Subcutaneous abdominal adipose tissue (tissue), 5 donors: ENCODE results near the gene CDKN2AIP.
"Not testable (repeated sequence)": the region's sequence is repeated elsewhere in the genome, so short reads cannot be mapped to it uniquely, and the experiment has no call there.

Experiments
- H3K27ac ChIP-seq: one replicate; pipeline ENCODE4 v1.7.0; 2013; ENCODE audit warnings: low read depth, mild to moderate bottlenecking, inconsistent platforms, low read length, moderate library complexity
- H3K27me3 ChIP-seq, 5 donors: one replicate each; pipeline ENCODE4 v1.7.0; 2013; ENCODE audit warnings: low read length in 5 of 5, inconsistent platforms in 1 of 5; ENCODE audit not compliant: control insufficient read depth in 5 of 5, insufficient read depth in 4 of 5
- H3K36me3 ChIP-seq, 5 donors: one replicate each; pipeline ENCODE4 v1.7.0; 2013; ENCODE audit warnings: low read length in 5 of 5; ENCODE audit not compliant: control insufficient read depth in 5 of 5, insufficient read depth in 5 of 5
- H3K4me1 ChIP-seq, 5 donors: one replicate each; pipeline ENCODE4 v1.7.0; 2013; ENCODE audit warnings: low read length in 5 of 5, mild to moderate bottlenecking in 3 of 5, moderate library complexity in 1 of 5; ENCODE audit not compliant: control insufficient read depth in 5 of 5, insufficient read depth in 5 of 5
- H3K4me3 ChIP-seq, 5 donors: one replicate each; pipeline ENCODE4 v1.7.0; 2013; ENCODE audit warnings: low read length in 5 of 5, low read depth in 1 of 5
- H3K9ac ChIP-seq, 5 donors: one replicate each; pipeline ENCODE4 v1.7.0; 2013; ENCODE audit warnings: low read length in 5 of 5, mild to moderate bottlenecking in 4 of 5, moderate library complexity in 3 of 5
- H3K9me3 ChIP-seq, 5 donors: one replicate each; pipeline ENCODE4 v1.7.0; 2013; ENCODE audit warnings: low read length in 5 of 5; ENCODE audit not compliant: control insufficient read depth in 5 of 5
- donor health status: healthy.
- donor health status: healthy.
- donor health status: healthy.
- donor health status: healthy.
- donor health status: healthy.

The CDKN2AIP gene

DNA sequence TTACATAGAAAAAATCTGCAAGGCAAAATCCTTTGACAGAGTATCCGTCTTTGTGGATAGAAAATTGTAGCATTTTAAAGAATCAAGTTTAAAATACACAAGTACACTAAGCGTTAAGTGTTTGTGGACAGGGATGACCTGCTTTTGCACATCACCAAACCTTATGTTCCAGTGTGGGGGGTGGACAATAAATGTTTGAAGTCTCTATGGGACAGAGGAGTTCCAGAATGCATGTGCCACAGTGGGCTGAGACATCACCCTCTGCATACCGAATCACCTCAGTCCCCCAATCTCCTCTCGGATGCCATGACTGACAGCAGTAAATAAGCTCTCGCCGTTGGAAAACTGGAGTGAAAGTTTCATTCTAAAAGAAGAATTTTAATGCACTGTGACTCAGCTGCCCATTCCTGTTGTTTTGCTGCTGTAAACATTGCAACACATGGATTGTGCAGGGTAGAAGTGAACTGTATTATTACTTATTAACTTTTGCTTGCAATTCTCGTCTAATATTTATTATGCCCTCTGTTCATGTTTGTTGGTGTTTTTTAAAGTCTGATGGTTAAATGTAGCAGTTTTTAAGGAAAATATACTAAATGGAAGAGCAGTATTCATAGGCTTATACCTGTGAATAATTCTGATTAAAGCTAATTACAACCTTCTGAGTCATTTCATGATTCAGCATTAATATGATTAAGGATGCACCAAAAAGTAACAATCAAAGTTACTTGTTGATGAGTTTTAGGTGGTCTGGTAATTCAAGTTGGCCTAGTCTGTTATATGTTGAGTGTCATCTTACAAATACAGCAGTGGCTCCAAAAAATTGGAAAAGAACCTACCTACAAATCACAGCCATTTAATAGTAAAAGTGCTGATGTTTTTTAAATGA, 24.0 kb downstream of the CDKN2AIP start:
- no peak overlapping the region for H3K4me3 ChIP-seq
- peaks cover 0 to 9% (median 7%) of the 10 kb centered on the region in 5 donors for H3K4me1 ChIP-seq
- no peak overlapping the region for H3K27ac ChIP-seq
- H3K9ac ChIP-seq = no peak overlapping the region
- peaks cover 0 to 2% (median 0%) of the 10 kb centered on the region in 5 donors for H3K9me3 ChIP-seq
- H3K27me3 ChIP-seq = no peaks in the 10 kb centered on the region
- no peaks in the 10 kb centered on the region for H3K36me3 ChIP-seq

DNA sequence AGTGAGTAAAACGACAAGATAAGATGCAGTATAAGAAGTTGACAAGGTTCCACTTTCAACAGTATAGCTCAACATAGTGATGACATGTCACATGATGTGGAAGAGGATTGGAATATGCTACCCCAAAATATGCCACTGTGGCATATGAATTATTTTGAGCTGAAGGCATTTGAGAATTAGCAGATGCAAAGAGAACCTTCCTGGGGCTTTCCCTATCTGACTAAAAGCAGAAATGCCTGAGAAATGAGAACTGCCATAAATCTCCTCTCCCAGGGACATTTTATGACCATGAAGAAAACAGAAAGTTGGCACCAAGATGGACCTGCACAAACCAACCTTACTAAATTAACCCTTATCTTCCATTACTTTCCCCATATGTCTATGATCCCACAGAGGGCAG, 24.8 kb downstream of the CDKN2AIP start:
- Histone ChIP-seq H3K9ac (no peak overlapping the region), H3K4me1 (peaks cover 0 to 9% (median 7%) of the 10 kb centered on the region in 5 donors), H3K27ac (no peak overlapping the region), H3K36me3 (no peaks in the 10 kb centered on the region), H3K9me3 (peaks cover 0 to under 1% (median 0%) of the 10 kb centered on the region in 5 donors), H3K27me3 (no peaks in the 10 kb centered on the region), H3K4me3 (no peak overlapping the region)

DNA sequence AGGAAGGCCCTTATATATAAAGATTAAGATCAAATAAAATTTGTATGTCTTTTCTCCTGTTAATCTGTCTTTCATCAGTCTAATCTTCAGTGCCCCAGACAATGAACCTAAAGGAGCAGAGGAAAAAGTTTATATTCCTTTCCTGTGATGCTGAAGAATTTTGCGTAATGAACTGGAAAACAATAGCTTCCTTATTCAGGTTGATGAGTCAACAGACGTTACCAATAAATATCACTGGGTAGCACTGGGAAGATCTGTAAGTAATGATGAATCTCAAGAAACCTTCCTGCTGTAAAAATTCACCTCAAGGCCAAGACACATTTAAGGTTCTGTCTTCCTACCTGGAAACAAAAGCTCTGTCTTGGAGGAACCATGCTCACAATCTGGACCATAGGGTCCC, 25.5 kb downstream of the CDKN2AIP start:
- Histone ChIP-seq H3K4me1 (peaks cover 0 to 9% (median 7%) of the 10 kb centered on the region in 5 donors), H3K9ac (no peak overlapping the region), H3K27ac (no peak overlapping the region), H3K4me3 (no peak overlapping the region), H3K27me3 (no peaks in the 10 kb centered on the region), H3K9me3 (no peaks in the 10 kb centered on the region), H3K36me3 (no peaks in the 10 kb centered on the region)

DNA sequence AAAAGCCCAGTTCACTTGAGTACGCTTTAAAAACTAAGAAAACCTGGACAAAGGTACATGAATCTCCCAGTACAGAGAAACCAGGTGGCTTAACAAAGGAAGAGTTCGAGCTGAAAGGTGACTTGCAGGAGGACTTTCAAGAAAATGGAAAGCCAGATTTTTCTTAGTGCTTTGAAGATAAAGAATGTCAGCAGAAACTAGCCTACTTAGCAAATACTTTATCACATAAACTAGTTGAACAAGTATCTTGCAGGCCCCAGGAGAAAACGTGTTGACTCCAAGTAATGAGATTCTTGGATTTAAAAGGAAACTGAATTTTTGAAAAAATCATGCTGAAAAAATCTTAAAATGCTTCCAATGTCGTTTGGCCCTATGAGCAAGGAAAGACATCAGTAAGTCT, 26.4 kb downstream of the CDKN2AIP start:
- no peaks in the 10 kb centered on the region for H3K27me3 ChIP-seq

DNA sequence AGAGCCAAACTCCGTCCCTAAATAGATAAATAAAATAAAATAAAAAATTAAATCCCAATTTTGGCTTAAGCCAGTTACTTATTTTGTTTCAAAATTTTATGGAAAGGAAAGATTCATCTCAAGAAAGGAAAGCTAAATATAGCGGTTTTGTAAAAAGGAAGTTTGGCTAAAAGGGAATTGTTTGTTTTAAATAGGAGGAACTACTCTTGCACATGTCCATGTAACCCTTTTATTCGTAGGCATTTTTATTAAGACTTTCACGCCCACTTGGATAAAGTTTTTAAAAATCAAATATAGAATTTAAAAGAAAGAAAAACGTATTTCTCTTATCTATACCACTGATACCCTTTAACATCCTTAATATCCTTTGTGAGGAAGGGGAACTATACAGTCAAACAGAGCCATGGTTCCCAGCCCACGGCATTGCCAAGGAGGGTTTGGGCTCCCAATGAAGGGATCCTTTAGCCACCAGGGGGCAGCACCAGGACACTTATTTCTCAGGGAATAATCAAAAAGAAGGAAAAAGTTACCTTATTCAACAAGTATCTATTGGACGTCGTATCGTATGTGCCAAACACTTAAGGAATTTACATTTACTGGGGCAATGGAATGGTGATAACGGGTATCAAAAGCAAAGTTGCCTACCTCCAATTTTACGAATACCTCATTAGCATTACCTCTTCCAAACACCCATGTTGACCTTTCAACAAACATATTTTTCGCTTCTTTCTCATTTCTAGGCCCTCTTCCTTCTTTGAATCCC, 27.7 kb downstream of the CDKN2AIP start:
- peak overlapping the region in 2 of 5 donors; percentile 33 to 47 for H3K9ac ChIP-seq
- no peak overlapping the region for H3K27ac ChIP-seq
- peak overlapping the region in 2 of 5 donors; percentile 13 to 16 for H3K4me3 ChIP-seq

More for the DNA sequence above, 26.4 kb downstream of the CDKN2AIP start:
- Histone ChIP-seq H3K4me1 (peaks cover 0 to 9% (median 7%) of the 10 kb centered on the region in 5 donors), H3K27ac (no peak overlapping the region), H3K36me3 (no peaks in the 10 kb centered on the region), H3K9ac (no peak overlapping the region), H3K9me3 (no peaks in the 10 kb centered on the region), H3K4me3 (no peak overlapping the region)

DNA sequence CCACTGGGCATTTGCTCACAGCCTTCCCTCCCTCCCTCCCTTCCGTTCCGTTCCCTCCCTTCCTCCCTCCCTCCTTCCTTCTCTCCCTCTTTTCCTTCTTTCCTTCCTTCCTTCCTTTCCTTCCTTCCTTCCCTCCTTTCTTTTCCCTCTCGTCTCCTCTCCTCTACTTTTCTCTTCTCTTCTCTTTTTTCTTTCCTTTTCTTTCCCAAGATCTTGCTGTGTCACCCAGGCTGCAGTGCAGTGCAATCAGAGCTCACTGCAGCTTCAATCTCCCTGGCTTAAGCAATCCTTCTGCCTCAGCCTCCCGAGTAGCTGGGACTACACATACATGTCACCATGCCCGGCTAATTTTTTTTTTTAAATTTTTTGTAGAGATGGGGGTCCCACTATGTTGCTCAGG, 33.7 kb downstream of the CDKN2AIP start:
- no peak overlapping the region for H3K4me3 ChIP-seq
- H3K27me3 ChIP-seq = peaks cover 0 to 2% (median 0%) of the 10 kb centered on the region in 5 donors
- peaks cover 0 to 4% (median 0%) of the 10 kb centered on the region in 5 donors for H3K4me1 ChIP-seq
- H3K9ac ChIP-seq = no peak overlapping the region
- no peaks in the 10 kb centered on the region for H3K9me3 ChIP-seq
- H3K36me3 ChIP-seq = no peaks in the 10 kb centered on the region
- H3K27ac ChIP-seq = no peak overlapping the region

More for the DNA sequence above, 27.7 kb downstream of the CDKN2AIP start:
- Histone ChIP-seq H3K27me3 (no peaks in the 10 kb centered on the region), H3K36me3 (no peaks in the 10 kb centered on the region), H3K9me3 (no peaks in the 10 kb centered on the region), H3K4me1 (peaks cover 0 to 9% (median 7%) of the 10 kb centered on the region in 5 donors)

DNA sequence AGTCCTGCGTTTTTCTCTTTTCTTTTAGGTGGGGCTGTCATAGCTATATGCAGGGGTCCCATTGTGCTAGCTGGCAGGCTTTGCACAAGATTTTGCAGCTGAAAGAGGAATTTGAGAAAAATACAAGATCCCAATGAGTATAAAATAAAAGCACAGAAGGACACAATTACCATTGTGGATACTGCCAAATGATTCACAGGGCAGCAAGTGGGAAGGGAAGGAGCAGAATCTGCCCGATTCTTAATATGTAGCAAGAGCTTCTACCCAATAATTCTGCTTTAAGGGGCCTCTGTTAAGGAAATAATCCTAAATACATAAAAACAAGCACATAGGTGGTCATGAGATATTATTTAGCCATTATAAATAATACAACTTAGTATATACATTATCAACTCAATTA, 34.5 kb downstream of the CDKN2AIP start:
- H3K27me3 ChIP-seq = peaks cover 0 to 2% (median 0%) of the 10 kb centered on the region in 5 donors
- no peaks in the 10 kb centered on the region for H3K36me3 ChIP-seq
- no peak overlapping the region for H3K4me3 ChIP-seq
- H3K4me1 ChIP-seq = peaks cover 0 to 4% (median 0%) of the 10 kb centered on the region in 5 donors
- H3K27ac ChIP-seq = no peak overlapping the region
- H3K9ac ChIP-seq = no peak overlapping the region
- no peaks in the 10 kb centered on the region for H3K9me3 ChIP-seq

DNA sequence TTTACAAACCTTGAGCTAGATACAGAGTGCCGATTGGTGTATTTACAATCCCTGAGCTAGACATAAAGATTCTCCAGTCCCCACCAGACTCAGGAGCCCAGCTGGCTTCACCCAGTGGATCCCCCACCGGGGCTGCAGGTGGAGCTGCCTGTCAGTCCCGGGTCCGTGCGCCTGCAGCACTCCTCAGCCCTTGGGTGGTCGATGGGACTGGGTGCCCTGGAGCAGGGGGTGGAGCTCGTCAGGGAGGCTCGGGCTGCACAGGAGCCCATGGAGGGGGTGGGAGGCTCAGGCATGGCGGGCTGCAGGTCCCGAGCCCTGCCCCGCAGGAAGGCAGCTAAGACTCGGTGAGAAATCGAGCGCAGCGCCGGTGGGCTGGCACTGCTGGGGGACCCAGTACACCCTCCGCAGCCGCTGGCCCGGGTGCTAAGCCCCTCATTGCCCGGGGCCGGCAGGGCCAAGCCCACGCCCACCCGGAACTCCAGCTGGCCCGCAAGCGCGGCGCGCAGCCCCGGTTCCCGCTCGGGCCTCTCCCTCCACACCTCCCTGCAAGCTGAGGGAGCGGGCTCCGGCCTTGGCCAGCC, 38.2 kb downstream of the CDKN2AIP start:
- not testable (repeated sequence) for H3K4me3 ChIP-seq, H3K4me1 ChIP-seq, H3K27me3 ChIP-seq, H3K27ac ChIP-seq, H3K9ac ChIP-seq, H3K9me3 ChIP-seq, H3K36me3 ChIP-seq

DNA sequence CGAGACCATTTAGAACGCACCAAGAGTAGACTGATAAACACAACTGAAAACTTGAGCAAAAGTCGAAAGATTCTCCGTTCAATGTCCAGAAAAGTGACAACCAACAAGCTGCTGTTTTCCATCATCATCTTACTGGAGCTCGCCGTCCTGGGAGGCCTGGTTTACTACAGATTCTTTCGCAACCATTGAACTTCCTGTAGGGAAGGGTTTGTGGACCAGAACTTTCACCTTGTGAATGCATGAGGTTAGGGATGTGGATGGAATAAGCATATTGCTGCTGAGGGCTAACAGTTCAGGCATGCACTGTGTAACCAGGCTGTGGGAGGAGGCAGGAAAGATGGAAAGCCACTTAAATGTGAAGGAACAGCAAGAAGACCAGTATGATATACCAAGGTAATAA, 39.6 kb downstream of the CDKN2AIP start:
- no peak overlapping the region for H3K9ac ChIP-seq
- H3K4me3 ChIP-seq = no peak overlapping the region
- H3K36me3 ChIP-seq = no peaks in the 10 kb centered on the region
- no peaks in the 10 kb centered on the region for H3K27me3 ChIP-seq
- H3K4me1 ChIP-seq = no peaks in the 10 kb centered on the region
- H3K27ac ChIP-seq = no peak overlapping the region
- H3K9me3 ChIP-seq = no peaks in the 10 kb centered on the region
